Activated CD8-positive, alpha-beta memory T cell treated with anti-CD3 and anti-CD28 coated beads, Interleukin-2, amount 50 U/mL, for 24 hours (primary cell): ENCODE results near the gene EGFLAM.

ENCODE experiments used
- DNase-seq: peaks from one replicate; pipeline ENCODE4 v3.0.0-alpha.2; 2020; ENCODE audit errors: extremely low read depth

Gene EGFLAM

GRCh38 chr5:38469707-38470267 lies 211.4 kb downstream of the EGFLAM start:
- DNase-seq = no peak

- DNase-seq = no peak
Observed at GRCh38 chr5:38471709-38472108, 213.3 kb downstream of the EGFLAM start.

GRCh38 chr5:38472541-38472940 lies 214.2 kb downstream of the EGFLAM start:
- no peak for DNase-seq

DNA sequence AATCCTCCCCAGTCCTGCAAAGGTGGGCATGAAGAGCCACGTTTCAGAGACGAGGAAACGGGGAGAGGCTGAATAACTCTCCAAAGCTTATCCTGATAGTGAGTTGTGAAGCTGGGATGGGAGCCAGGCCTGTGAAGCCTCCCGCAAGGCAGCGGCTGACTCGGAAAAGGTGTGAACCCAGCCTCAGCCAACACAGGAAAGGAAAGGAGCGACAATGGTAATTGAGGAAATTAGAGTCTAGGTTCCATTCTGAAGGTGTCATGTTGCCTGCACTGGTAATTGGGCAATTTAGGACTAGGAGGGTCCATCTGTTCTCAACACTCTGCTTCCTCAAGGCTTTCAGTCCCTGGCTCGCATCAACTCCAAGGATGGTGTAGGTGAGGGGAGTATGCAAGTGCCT lies 214.6 kb downstream of the EGFLAM start:
- no peak for DNase-seq

DNA sequence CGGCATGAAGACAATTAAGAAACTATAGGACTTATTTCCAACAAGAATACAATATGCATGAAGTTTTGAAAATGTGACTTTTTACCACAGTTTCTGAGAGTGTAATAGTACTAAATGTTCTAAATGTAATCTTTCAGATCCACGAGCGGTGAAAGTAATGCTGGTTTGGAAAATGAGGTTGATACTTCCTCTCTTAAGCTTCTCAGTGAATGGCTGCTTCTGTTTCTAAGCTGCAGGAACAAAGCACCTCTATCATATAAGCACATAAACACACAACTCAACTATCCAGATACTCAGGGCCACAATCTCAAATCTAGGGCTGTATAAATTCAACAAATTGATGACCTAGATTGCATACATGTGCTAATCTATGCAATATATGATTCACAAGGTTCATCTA lies 219.8 kb downstream of the EGFLAM start:
- DNase-seq = no peak

DNA sequence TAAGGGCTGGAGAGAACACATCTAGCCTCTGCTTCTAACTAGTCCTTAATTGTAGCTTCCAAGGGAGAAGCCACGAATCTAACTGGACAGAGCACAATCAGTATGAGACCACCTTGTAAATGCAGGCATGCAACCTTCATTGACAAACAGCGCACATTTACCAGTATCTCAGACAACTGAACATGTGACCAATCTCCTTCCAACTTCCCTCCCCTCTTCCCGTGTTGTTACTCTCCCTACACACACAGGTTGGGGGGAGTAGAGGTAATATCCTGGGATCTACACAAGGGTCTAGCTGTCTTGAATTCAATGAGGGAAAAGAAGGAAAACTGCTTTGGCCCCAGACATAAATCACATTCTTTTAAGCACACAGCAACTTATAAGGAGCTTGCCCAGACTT lies 220.5 kb downstream of the EGFLAM start:
- DNase-seq = no peak

DNA sequence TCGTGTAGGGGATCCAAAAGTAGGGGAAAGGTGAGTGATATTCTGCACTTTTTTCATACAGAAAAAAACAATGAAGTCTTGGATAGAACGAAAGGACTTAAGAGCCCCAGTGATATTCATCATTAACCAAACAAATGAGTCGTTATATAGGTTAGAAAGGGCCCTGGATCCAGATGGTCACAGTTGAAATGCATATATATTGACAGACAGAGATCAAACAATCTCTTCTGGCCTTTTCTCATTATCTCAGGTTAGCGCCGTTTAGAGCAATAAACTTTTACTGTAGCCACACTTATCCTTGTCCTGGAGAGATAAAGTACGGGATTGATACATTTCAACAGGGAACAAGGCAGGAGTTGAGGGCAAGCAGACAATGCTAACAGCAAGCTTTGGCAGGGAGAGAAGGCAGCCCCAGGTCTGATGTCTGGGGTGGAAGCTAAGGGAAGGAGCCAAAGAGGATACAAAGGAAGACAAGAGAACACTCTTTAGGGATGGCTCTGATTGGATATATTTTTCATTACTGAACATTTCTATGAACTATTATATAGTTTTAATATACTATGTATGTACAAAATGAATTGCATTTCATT lies 221.1 kb downstream of the EGFLAM start:
- DNase-seq = no peak

GRCh38 chr5:38483805-38484398 lies 225.5 kb downstream of the EGFLAM start:
- no peak for DNase-seq

DNA sequence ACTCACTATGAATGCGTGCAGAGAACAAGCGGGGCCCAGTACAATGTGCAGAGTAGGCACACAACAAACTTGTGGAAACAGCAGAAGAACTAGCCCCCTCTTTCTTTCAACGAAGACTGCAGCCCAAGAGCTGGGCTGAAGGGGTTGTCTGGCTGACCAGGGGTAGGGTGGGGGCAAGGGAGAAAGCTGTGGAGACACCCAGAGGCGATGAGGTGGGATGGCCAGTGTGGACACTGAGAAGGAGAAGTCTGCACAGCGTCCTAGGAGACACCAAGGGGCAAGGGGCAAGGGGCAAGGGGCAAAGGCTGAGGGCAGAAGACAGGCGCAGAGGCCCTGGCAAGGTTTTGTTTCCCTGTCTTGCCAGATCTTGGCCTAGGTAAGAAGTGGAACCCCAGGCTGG lies 235.8 kb downstream of the EGFLAM start:
- DNase-seq = no peak

GRCh38 chr5:38494763-38495162 lies 236.4 kb downstream of the EGFLAM start:
- no peak for DNase-seq

GRCh38 chr5:38497946-38498345 lies 239.6 kb downstream of the EGFLAM start:
- DNase-seq = no peak

GRCh38 chr5:38500573-38501260 lies 242.4 kb downstream of the EGFLAM start:
- no peak for DNase-seq

GRCh38 chr5:38506302-38506701 lies 247.9 kb downstream of the EGFLAM start:
- no peak for DNase-seq

DNA sequence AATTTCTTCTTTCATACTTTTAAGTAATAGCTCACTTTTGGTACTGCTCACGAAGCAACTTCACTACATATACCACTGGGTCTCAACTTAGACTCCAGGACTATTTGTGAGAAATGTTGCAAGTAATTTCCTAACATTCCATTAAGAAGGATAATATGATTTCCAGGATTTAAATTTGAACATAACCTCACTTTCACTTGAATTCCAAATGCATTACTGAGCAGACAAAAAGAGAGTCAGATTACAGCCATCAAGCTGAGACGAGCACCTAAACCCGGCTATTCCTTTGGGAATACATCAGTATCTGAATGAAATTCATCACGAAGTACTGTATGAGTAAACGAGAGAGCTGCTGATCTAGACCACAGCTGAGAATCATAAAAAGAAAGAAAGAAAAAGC lies 250.8 kb downstream of the EGFLAM start:
- no peak for DNase-seq
